ENCODE results near the gene CEMIP.
"Not testable (repeated sequence)": the region's sequence is repeated elsewhere in the genome, so short reads cannot be mapped to it uniquely, and the experiment has no call there.

CEMIP gene

GRCh38 chr15:80945605-80946004 is 166.4 kb downstream of the CEMIP start:
- Mint-ChIP-seq H3K27me3 (no peaks in the 10 kb centered on the region), H3K27ac (no peak overlapping the region), H3K4me1 (ENCODE audit: low read depth) (no peaks in the 10 kb centered on the region), H3K4me3 (no peak overlapping the region), H3K36me3 (ENCODE audit: low read depth) (peaks cover 85% of the 10 kb centered on the region), H3K9me3 (no peaks in the 10 kb centered on the region)
- no peak for DNase-seq

GRCh38 chr15:80946576-80946975 is 167.4 kb downstream of the CEMIP start:
- H3K27me3 Mint-ChIP-seq: no peaks in the 10 kb centered on the region
- no peaks in the 10 kb centered on the region for H3K9me3 Mint-ChIP-seq
- no peaks in the 10 kb centered on the region for H3K4me1 Mint-ChIP-seq (ENCODE audit: low read depth)
- H3K4me3 Mint-ChIP-seq: no peak overlapping the region
- peaks cover 92% of the 10 kb centered on the region for H3K36me3 Mint-ChIP-seq (ENCODE audit: low read depth)
- H3K27ac Mint-ChIP-seq: no peak overlapping the region
- DNase-seq: no peak

- Mint-ChIP-seq H3K4me3 (no peak overlapping the region), H3K36me3 (ENCODE audit: low read depth) (peaks cover 86% of the 10 kb centered on the region), H3K27me3 (no peaks in the 10 kb centered on the region), H3K9me3 (no peaks in the 10 kb centered on the region), H3K4me1 (ENCODE audit: low read depth) (no peaks in the 10 kb centered on the region), H3K27ac (peak overlapping the region; percentile 19)
- no peak for DNase-seq
Observed at GRCh38 chr15:80948651-80949292, 169.6 kb downstream of the CEMIP start.

GRCh38 chr15:80949756-80950155 is 170.6 kb downstream of the CEMIP start:
- H3K36me3 Mint-ChIP-seq (ENCODE audit: low read depth): peaks cover 79% of the 10 kb centered on the region
- no peaks in the 10 kb centered on the region for H3K27me3 Mint-ChIP-seq
- H3K9me3 Mint-ChIP-seq: no peaks in the 10 kb centered on the region
- no peak overlapping the region for H3K4me3 Mint-ChIP-seq
- H3K4me1 Mint-ChIP-seq (ENCODE audit: low read depth): no peaks in the 10 kb centered on the region
- no peak overlapping the region for H3K27ac Mint-ChIP-seq
- DNase-seq: no peak

GRCh38 chr15:80950291-80951078 is 171.3 kb downstream of the CEMIP start:
- H3K9me3 Mint-ChIP-seq: no peaks in the 10 kb centered on the region
- peaks cover 75% of the 10 kb centered on the region for H3K36me3 Mint-ChIP-seq (ENCODE audit: low read depth)
- no peak overlapping the region for H3K4me3 Mint-ChIP-seq
- H3K4me1 Mint-ChIP-seq (ENCODE audit: low read depth): peaks cover 2% of the 10 kb centered on the region
- H3K27ac Mint-ChIP-seq: peak overlapping the region; percentile 20
- DNase-seq: no peak
- H3K27me3 Mint-ChIP-seq: no peaks in the 10 kb centered on the region

GRCh38 chr15:80951941-80952340 is 172.8 kb downstream of the CEMIP start:
- no peak for DNase-seq
- no peaks in the 10 kb centered on the region for H3K9me3 Mint-ChIP-seq
- H3K27ac Mint-ChIP-seq: no peak overlapping the region
- H3K27me3 Mint-ChIP-seq: no peaks in the 10 kb centered on the region
- H3K36me3 Mint-ChIP-seq (ENCODE audit: low read depth): peaks cover 69% of the 10 kb centered on the region
- no peak overlapping the region for H3K4me3 Mint-ChIP-seq
- peaks cover 14% of the 10 kb centered on the region for H3K4me1 Mint-ChIP-seq (ENCODE audit: low read depth)

GRCh38 chr15:80953001-80953952 is 174.1 kb downstream of the CEMIP start:
- H3K27ac Mint-ChIP-seq: no peak overlapping the region

GRCh38 chr15:80953953-80954778 is 175.0 kb downstream of the CEMIP start:
- H3K9me3 Mint-ChIP-seq: no peaks in the 10 kb centered on the region
- no peak for DNase-seq
- H3K27ac Mint-ChIP-seq: no peak overlapping the region
- H3K4me1 Mint-ChIP-seq (ENCODE audit: low read depth): peaks cover 27% of the 10 kb centered on the region
- peaks cover 66% of the 10 kb centered on the region for H3K36me3 Mint-ChIP-seq (ENCODE audit: low read depth)
- no peak overlapping the region for H3K4me3 Mint-ChIP-seq
- no peaks in the 10 kb centered on the region for H3K27me3 Mint-ChIP-seq

More at GRCh38 chr15:80953001-80953952, 174.1 kb downstream of the CEMIP start:
- Mint-ChIP-seq H3K9me3 (no peaks in the 10 kb centered on the region), H3K27me3 (no peaks in the 10 kb centered on the region), H3K4me3 (no peak overlapping the region), H3K4me1 (ENCODE audit: low read depth) (peaks cover 22% of the 10 kb centered on the region), H3K36me3 (ENCODE audit: low read depth) (peaks cover 66% of the 10 kb centered on the region)
- no peak for DNase-seq

GRCh38 chr15:80955571-80956452 is 176.6 kb downstream of the CEMIP start:
- Mint-ChIP-seq H3K27ac (peak overlapping the region; percentile 76), H3K4me1 (ENCODE audit: low read depth) (peaks cover 27% of the 10 kb centered on the region), H3K36me3 (ENCODE audit: low read depth) (peaks cover 66% of the 10 kb centered on the region)
- not testable (repeated sequence) for H3K27me3 Mint-ChIP-seq, H3K4me3 Mint-ChIP-seq, H3K9me3 Mint-ChIP-seq
- peak; percentile 63 for DNase-seq

- peaks cover 58% of the 10 kb centered on the region for H3K36me3 Mint-ChIP-seq (ENCODE audit: low read depth)
- H3K9me3 Mint-ChIP-seq: no peaks in the 10 kb centered on the region
- H3K27me3 Mint-ChIP-seq: no peaks in the 10 kb centered on the region
- H3K27ac Mint-ChIP-seq: no peak overlapping the region
- peaks cover 38% of the 10 kb centered on the region for H3K4me1 Mint-ChIP-seq (ENCODE audit: low read depth)
- no peak overlapping the region for H3K4me3 Mint-ChIP-seq
- no peak for DNase-seq
Observed at GRCh38 chr15:80957556-80957955, 178.4 kb downstream of the CEMIP start.

- Mint-ChIP-seq H3K4me3 (no peak overlapping the region), H3K27me3 (no peaks in the 10 kb centered on the region), H3K4me1 (ENCODE audit: low read depth) (peaks cover 42% of the 10 kb centered on the region), H3K27ac (no peak overlapping the region), H3K36me3 (ENCODE audit: low read depth) (peaks cover 58% of the 10 kb centered on the region), H3K9me3 (no peaks in the 10 kb centered on the region)
- no peak for DNase-seq
Observed at GRCh38 chr15:80957976-80958375, 178.8 kb downstream of the CEMIP start.

- Mint-ChIP-seq H3K27ac (no peak overlapping the region), H3K36me3 (ENCODE audit: low read depth) (peaks cover 62% of the 10 kb centered on the region)
- no peak for DNase-seq
Observed at GRCh38 chr15:80958818-80959495, 179.8 kb downstream of the CEMIP start.

GRCh38 chr15:80965454-80965853 is 186.3 kb downstream of the CEMIP start:
- peaks cover 81% of the 10 kb centered on the region for H3K36me3 Mint-ChIP-seq (ENCODE audit: low read depth)
- H3K4me3 Mint-ChIP-seq: not testable (repeated sequence)

More at GRCh38 chr15:80958818-80959495, 179.8 kb downstream of the CEMIP start:
- H3K9me3 Mint-ChIP-seq: no peaks in the 10 kb centered on the region
- H3K4me1 Mint-ChIP-seq (ENCODE audit: low read depth): peaks cover 48% of the 10 kb centered on the region
- H3K27me3 Mint-ChIP-seq: no peaks in the 10 kb centered on the region
- H3K4me3 Mint-ChIP-seq: no peak overlapping the region

More at GRCh38 chr15:80965454-80965853, 186.3 kb downstream of the CEMIP start:
- H3K4me1 Mint-ChIP-seq (ENCODE audit: low read depth): peaks cover 28% of the 10 kb centered on the region
- not testable (repeated sequence) for H3K9me3 Mint-ChIP-seq, DNase-seq, H3K27me3 Mint-ChIP-seq, H3K27ac Mint-ChIP-seq

Data from activated T-cell treated with anti-CD3 and anti-CD28 coated beads, Interleukin-2, amount 50 U/mL, for 24 hours (primary cell).